Osteoblast (primary cell): Measurements from ENCODE around the gene NR4A2. TPM values are rescaled to one million over a fixed set of nuclear protein-coding genes. Genes with fewer than 3 reads are reported as not detected.

Experiments
- DNase-seq: peaks from one replicate; pipeline ENCODE4 v3.0.0; 2011; ENCODE audit warnings: low spot score, mixed read lengths; ENCODE audit not compliant: insufficient read length; ENCODE audit errors: missing footprints
- H2AFZ ChIP-seq: 2 replicates; pipeline ENCODE4 v1.6.0; 2011; ENCODE audit warnings: mild to moderate bottlenecking, low read length
- H3K27ac ChIP-seq: 2 replicates; pipeline ENCODE4 v1.5.1; 2011; ENCODE audit warnings: mild to moderate bottlenecking, low read depth, low read length, moderate library complexity
- H3K27me3 ChIP-seq: 2 replicates; pipeline ENCODE4 v1.6.0; 2012; ENCODE audit warnings: mild to moderate bottlenecking, control low read depth, inconsistent platforms, low read length, moderate library complexity; ENCODE audit not compliant: insufficient read depth
- H3K36me3 ChIP-seq: 2 replicates; pipeline ENCODE4 v1.5.1; 2011; ENCODE audit warnings: mild to moderate bottlenecking, low read length, control low read depth, moderate library complexity; ENCODE audit not compliant: insufficient read depth
- H3K4me1 ChIP-seq: 2 replicates; pipeline ENCODE4 v1.5.1; 2011; ENCODE audit warnings: mild to moderate bottlenecking, low read length, control low read depth, moderate library complexity; ENCODE audit not compliant: insufficient read depth
- H3K4me2 ChIP-seq: 2 replicates; pipeline ENCODE4 v1.6.0; 2011; ENCODE audit warnings: mild to moderate bottlenecking, low read length; ENCODE audit not compliant: insufficient read depth
- H3K4me3 ChIP-seq: fragments of 200-600 bp; sonication (generic); 3 replicates; pipeline ENCODE4 v1.5.1; 2012; ENCODE audit warnings: mild to moderate bottlenecking, low read length, inconsistent platforms; ENCODE audit not compliant: insufficient read depth
- H3K79me2 ChIP-seq: 2 replicates; pipeline ENCODE4 v1.6.0; 2012; ENCODE audit warnings: mild to moderate bottlenecking, low read length, control low read depth, inconsistent platforms; ENCODE audit not compliant: insufficient read depth
- H3K9me3 ChIP-seq: 2 replicates; pipeline ENCODE4 v1.5.1; 2011; ENCODE audit warnings: low read depth, low read length, control low read depth
- H4K20me1 ChIP-seq: 2 replicates; pipeline ENCODE4 v1.6.0; 2012; ENCODE audit warnings: mild to moderate bottlenecking, low read length, control low read depth; ENCODE audit not compliant: insufficient read depth
- CTCF ChIP-seq: IDR thresholded peaks from 2 replicates; pipeline ENCODE4 v1.5.1; 2011; ENCODE audit warnings: mild to moderate bottlenecking, low read depth, low read length, moderate library complexity; ENCODE audit errors: extremely low read depth
- total RNA-seq: library from RNA; depleted of rRNA; stranded (reverse); fragments of >200 nt; gene quantifications from 2 replicates; pipeline ENCODE4 v1.2.3, GENCODE V29; 2012

NR4A2 gene
- total RNA-seq, 1 donor, result 0.72 TPM

GRCh38 chr2:156334496-156335478, 2.3 kb upstream of the NR4A2 start:
- Histone ChIP-seq H3K4me2 (peak overlapping the region; percentile 100), H3K27ac (peak overlapping the region; percentile 98), H3K4me3 (peak overlapping the region; percentile 76), H3K9me3 (no peaks in the 10 kb centered on the region), H4K20me1 (no peaks in the 10 kb centered on the region), H3K79me2 (peaks cover 12% of the 10 kb centered on the region), H3K27me3 (no peaks in the 10 kb centered on the region), H3K36me3 (no peaks in the 10 kb centered on the region), H3K4me1 (peaks cover 11% of the 10 kb centered on the region), H2AFZ (no peak overlapping the region)
- DNase-seq, result peak; percentile 96
- TF ChIP-seq CTCF, result no peak

GRCh38 chr2:156333951-156334495, 1.5 kb upstream of the NR4A2 start:
- Histone ChIP-seq H3K79me2 (peaks cover 6% of the 10 kb centered on the region), H3K27ac (peak overlapping the region; percentile 98), H2AFZ (peak overlapping the region; percentile 72), H3K4me1 (peaks cover 9% of the 10 kb centered on the region), H3K4me2 (peak overlapping the region; percentile 100), H3K4me3 (peak overlapping the region; percentile 76), H4K20me1 (no peaks in the 10 kb centered on the region), H3K27me3 (no peaks in the 10 kb centered on the region), H3K36me3 (no peaks in the 10 kb centered on the region), H3K9me3 (no peaks in the 10 kb centered on the region)
- DNase-seq, result peak; percentile 92
- TF ChIP-seq CTCF, result no peak

GRCh38 chr2:156333274-156333950, 891 bp upstream of the NR4A2 start:
- no peaks in the 10 kb centered on the region for H3K27me3 ChIP-seq
- H4K20me1 ChIP-seq, result no peaks in the 10 kb centered on the region
- no peak for TF ChIP-seq CTCF

GRCh38 chr2:156332284-156332533, 312 bp downstream of the NR4A2 start:
- DNase-seq, result no peak
- H3K79me2 ChIP-seq, result no peaks in the 10 kb centered on the region
- peaks cover 8% of the 10 kb centered on the region for H3K4me1 ChIP-seq
- H3K4me3 ChIP-seq, result peak overlapping the region; percentile 76
- no peaks in the 10 kb centered on the region for H4K20me1 ChIP-seq
- no peaks in the 10 kb centered on the region for H3K9me3 ChIP-seq
- H3K27ac ChIP-seq, result peak overlapping the region; percentile 98
- peak overlapping the region; percentile 100 for H3K4me2 ChIP-seq
- peaks cover 5% of the 10 kb centered on the region for H3K36me3 ChIP-seq
- no peak for TF ChIP-seq CTCF
- peak overlapping the region; percentile 71 for H2AFZ ChIP-seq
- H3K27me3 ChIP-seq, result no peaks in the 10 kb centered on the region

More at GRCh38 chr2:156333274-156333950, 891 bp upstream of the NR4A2 start:
- Histone ChIP-seq H3K27ac (peak overlapping the region; percentile 98), H3K36me3 (peaks cover under 1% of the 10 kb centered on the region), H2AFZ (peak overlapping the region; percentile 82), H3K4me2 (peak overlapping the region; percentile 100), H3K4me3 (peak overlapping the region; percentile 76), H3K9me3 (no peaks in the 10 kb centered on the region), H3K79me2 (peaks cover under 1% of the 10 kb centered on the region), H3K4me1 (peaks cover 8% of the 10 kb centered on the region)
- DNase-seq, result peak; percentile 81
